CD4-positive, alpha-beta T cell treated with Interleukin-6 for 4 hours (primary cell): ENCODE measurements around the gene CR1.
"Not testable (repeated sequence)": the region's sequence is repeated elsewhere in the genome, so short reads cannot be mapped to it uniquely, and the experiment has no call there.

Experiments
- DNase-seq: peaks from one replicate; pipeline ENCODE4 v3.0.0-alpha.2; 2020; ENCODE audit warnings: mixed read lengths

CR1 gene

DNA sequence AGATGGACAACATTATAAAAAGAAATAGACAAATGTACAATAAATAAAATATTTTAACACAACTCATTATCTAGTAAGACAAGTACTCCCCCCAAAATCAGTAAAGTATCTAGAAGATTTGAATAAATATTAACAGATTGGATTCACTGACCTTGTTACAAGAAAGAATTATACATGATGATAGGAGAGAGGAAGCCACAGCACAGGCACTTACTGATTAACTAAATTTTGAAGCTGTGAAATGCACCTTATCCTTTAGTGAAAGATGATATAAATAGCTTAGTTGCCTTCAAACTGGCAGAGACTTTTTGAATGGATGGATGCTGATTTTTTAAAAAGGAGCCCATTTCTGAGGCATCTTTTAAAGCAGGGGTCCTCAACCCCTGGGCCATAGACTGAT is 8.5 kb downstream of the CR1 start:
- no peak for DNase-seq

DNA sequence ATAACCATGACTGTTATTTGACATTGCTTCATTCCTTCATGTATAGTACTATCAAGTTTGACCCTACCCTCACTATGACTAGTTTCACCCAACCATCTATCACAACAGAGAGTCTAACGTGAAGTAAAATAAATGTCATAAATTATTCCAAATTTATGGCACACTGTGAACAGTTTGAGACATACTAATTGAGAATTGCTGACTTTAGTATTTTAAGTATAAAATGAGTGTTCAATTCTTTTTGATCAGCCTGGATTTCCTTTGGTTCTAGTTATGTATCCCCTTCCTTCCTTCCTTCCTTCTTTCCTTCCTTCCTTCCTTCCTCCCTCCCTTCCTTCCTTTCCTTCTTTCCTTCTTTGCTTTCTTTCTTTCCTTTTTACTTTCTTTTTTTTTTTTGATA is 14.5 kb downstream of the CR1 start:
- no peak for DNase-seq

DNA sequence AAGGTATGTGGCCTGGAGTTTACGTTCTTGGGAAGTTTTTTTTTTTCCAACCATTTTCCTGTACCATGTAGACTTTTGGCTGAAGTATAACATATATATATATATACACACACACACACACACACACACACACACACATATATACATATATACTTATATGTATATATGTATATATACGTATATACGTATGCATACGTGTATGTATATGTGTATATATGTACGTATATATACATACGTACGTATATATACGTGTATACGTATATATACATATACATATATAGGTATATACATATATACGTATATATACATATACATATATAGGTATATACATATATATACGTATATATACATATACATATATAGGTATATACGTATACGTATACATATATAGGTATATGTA is 18.9 kb downstream of the CR1 start:
- DNase-seq: no peak

DNA sequence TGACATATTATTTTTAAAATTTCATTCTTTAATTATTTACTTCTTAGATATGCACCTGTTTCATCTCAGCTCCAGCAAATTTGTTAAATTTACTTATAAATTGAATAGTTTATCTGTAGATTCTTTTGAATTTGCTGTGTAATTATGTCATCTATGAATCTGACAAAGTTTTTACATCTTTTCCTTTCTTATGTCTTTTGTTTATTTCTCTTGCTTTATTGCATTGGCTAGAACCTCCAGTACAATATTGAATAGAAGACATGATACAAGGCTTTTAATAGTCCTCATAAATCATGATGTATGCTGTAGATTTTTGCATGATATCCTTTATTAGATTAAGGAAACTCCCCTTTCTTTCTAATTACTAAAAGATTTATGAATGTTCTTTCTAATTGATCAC is 20.8 kb downstream of the CR1 start:
- no peak for DNase-seq

DNA sequence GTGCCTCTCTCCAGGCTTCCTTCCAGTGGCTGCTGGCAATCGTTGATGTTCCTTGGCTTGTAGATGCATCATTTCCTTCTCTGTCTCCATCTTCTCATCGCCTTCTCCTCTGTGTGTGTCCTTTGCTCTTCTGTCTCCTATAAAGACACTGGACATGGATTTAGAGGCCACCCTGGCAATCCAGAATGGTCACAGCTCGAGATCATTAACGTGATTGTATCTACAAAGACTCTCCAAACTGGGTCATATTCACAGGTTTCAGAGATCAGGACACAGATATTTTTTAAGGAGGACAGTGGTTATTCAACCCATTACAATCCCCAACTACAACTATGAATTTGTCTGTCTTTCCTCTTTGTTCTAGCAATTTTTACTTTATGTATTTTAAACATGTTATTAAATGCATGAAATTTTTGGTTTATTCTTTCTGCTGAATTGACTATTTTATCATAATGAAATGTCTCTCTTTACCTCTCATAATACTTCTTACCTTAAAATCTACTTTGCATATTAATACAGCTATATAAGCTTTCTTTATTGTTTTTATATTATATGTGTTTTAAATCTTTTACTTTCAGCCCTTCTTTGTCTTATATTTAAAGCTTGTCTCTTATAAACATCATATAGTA is 22.8 kb downstream of the CR1 start:
- DNase-seq: no peak

DNA sequence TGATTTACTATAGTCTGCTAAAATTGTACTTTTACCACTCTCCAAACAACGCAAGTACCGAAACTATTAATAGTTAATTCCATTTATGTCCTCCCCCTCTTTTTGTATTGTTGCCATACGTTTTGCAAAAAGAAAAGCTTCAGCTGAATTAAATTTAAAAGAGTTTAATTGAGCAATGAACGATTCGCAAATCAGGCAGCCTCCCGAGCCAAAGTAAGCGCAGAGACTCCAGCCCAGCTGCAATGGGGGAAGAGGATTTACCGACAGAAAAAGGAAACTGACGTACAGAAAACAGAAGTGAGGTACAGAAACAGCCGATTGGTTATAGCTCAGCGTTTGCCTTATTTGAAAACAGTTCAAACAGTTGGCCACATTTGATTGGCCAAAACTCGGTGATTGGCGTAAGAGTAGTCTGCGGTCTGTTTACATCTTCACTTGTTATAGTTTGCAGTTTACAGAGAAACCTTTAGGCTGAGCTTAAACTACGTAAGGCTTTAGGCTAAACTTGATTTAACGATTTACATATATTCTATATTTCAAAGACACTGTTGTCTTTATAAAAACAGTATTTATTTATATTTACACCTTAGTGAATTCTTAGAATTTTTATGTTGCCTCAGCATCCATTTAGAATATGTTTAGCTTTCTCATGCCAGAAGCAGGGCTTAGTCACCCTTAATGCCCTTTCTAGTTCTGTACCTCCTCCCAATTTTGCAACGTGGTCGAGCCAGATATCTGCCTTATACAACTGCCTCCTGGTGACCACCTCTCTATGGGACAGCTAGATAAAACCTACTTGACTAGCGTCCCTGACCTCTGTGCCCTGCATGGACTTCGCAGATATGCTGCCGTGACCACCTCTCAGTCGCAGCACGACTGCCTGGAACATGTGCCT is 23.8 kb downstream of the CR1 start:
- no peak for DNase-seq

DNA sequence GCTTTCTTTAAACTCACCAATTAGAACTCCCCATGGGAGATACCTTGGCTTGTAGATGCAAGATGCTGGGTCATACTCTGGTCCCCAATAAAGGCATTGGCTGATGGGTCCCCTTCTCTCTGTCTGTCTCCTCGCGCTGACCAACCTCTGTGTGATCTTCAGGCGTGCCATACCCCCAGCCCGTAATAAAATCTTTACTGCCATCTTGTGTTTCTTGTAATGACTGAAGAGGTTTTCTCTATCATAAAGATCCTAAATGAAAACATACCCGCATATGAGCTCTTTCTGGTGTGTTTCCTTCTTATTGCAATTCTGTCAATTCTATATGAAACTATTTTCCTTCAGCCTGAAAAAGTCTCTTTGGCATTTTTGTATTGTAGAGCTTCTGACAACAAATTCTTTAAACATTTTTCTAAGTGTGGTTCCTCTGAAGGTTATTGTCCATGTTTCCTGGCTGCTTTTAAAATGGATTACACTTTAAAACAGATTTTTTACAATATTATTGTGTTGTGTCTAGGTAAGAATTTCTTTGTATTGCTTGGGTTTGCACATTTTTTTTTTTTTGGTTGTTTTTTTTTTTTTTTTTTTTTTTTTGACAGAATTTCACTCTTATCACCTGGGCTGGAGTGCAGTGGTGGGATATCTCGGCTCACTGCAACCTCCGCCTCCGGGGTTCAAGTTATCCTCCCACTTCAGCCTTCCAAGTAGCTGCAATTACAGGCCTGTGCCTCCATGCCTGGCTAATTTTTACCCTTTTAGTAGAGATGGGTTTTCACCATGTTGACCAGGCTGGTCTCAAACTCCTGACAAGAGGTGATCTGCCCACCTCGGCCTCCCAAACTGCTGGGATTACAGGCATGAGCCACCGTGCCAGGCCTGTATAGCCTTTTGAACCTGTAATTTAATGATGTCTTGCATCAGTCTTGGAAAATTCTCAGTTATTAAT is 24.7 kb downstream of the CR1 start:
- not testable (repeated sequence) for DNase-seq

DNA sequence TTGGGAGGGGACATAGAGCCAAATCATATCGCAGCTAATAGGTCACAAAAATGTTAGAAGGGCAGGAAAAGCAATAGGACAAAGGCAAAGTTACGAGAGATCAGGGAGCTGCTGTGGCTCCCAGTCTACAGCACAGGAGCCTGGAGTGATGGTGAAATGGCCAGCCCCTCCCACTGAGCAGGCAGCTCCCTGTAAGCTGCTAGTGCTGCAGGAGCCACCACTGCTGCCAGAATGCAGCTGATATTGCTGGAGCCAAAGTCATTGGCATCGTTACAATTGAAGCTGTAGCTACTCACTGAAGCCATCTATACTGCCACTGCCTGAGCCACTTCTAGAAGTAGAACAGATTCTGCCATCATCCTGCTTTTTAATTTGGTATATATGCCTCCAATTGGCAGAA is 29.3 kb downstream of the CR1 start:
- not testable (repeated sequence) for DNase-seq

DNA sequence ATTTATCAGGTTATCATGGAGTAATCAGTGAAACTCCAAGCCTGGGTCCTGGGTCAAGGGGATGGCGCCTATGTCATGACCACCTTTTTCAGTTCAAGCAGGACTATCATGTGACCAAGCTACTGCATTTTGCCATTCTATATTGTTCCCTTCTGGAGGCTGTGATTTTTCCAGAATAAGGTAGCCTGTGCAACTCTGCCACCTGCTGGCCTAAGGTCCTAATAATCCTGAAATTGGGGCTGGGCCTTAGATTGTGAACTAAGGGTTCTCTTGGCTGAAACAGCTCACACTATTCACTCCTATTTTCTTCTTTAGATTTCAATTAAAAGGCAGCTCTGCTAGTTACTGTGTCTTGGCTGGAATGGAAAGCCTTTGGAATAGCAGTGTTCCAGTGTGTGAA is 32.4 kb downstream of the CR1 start:
- not testable (repeated sequence) for DNase-seq

DNA sequence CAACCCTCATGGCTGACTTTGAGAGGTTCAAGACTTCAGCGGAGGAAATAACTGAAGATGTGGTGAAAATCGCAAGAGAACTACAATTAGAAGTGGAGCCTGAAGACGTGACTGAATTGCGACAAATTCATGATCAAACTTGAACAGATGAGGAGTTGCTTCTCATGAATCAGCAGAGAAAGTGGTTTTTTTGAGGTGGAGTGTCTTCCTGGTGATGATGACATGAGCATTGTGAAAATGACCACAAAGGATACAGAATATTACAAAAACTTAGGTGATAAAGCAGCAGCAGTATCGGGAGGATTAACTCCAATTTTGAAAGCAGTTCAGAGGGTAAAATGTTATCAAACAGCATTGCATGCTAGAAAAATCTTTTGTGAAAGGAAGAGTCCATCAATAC is 40.3 kb downstream of the CR1 start:
- not testable (repeated sequence) for DNase-seq

DNA sequence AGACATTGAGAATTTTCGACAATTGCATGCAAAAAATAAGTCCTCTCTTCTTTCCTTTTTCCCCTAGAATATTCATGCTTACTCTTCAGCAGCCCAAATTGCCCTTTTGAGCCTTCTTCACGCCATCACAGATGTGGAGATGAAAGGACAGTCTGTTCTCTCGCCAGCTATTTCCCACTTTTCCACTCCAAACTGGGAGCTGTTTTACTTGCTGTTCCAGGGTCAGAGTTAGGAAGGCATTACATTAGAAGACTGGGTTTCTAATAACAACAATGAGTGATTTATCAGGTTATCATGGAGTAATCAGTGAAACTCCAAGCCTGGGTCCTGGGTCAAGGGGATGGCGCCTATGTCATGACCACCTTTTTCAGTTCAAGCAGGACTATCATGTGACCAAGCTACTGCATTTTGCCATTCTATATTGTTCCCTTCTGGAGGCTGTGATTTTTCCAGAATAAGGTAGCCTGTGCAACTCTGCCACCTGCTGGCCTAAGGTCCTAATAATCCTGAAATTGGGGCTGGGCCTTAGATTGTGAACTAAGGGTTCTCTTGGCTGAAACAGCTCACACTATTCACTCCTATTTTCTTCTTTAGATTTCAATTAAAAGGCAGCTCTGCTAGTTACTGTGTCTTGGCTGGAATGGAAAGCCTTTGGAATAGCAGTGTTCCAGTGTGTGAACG is 50.9 kb downstream of the CR1 start:
- DNase-seq: not testable (repeated sequence)

DNA sequence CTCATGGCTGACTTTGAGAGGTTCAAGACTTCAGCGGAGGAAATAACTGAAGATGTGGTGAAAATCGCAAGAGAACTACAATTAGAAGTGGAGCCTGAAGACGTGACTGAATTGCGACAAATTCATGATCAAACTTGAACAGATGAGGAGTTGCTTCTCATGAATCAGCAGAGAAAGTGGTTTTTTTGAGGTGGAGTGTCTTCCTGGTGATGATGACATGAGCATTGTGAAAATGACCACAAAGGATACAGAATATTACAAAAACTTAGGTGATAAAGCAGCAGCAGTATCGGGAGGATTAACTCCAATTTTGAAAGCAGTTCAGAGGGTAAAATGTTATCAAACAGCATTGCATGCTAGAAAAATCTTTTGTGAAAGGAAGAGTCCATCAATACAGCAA is 58.9 kb downstream of the CR1 start:
- not testable (repeated sequence) for DNase-seq

DNA sequence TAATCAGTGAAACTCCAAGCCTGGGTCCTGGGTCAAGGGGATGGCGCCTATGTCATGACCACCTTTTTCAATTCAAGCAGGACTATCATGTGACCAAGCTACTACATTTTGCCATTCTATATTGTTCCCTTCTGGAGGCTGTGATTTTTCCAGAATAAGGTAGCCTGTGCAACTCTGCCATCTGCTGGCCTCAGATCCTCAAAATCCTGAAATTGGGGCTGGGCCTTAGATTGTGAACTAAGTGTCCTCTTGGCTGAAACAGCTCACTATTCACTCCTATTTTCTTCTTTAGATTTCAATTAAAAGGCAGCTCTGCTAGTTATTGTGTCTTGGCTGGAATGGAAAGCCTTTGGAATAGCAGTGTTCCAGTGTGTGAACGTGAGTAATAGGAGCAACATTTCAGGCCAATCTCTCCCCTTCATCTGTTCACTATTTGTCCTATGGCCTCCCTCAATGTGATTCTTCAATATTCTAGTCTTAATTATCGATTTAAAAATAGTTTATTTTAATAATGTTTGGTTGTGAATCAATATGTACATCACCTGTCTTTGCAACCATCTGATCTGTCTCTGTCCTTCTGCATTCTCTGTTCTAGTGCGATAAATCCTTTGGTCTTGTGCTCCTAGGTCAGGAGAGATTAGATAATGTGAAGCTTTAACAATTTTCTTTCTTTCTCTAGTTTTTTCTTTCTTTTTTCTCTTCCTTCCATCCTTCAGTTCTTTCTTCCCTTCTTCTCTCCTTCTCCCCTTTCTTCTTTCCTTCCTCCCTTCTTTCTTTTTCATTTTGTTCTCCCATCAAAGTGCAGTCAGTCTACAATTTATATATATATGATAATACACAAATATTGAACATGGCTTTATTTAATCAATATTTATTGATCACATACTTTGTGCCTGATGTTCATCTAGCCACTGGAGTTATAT is 69.8 kb downstream of the CR1 start:
- no peak for DNase-seq

DNA sequence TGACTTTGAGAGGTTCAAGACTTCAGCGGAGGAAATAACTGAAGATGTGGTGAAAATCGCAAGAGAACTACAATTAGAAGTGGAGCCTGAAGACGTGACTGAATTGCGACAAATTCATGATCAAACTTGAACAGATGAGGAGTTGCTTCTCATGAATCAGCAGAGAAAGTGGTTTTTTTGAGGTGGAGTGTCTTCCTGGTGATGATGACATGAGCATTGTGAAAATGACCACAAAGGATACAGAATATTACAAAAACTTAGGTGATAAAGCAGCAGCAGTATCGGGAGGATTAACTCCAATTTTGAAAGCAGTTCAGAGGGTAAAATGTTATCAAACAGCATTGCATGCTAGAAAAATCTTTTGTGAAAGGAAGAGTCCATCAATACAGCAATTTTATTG is 76.0 kb downstream of the CR1 start:
- not testable (repeated sequence) for DNase-seq

DNA sequence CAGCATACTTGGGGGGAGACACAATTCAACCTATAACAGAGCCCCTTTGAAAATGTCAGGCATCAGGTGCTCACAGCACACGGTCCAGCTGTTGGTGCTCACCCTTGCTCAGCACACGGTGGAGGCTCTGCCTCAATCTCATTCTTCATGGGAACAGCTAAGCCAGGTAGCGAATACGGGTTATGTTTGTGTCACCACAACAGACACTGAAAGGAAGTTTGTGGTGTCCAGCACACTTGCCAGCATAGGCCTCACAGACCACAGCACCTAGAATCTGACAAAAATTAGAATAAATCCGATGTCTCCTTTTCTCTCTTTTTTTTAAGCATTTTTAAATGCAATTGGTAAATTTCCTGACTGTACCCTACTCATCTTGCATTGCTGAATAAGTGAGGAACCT is 77.1 kb downstream of the CR1 start:
- DNase-seq: not testable (repeated sequence)

DNA sequence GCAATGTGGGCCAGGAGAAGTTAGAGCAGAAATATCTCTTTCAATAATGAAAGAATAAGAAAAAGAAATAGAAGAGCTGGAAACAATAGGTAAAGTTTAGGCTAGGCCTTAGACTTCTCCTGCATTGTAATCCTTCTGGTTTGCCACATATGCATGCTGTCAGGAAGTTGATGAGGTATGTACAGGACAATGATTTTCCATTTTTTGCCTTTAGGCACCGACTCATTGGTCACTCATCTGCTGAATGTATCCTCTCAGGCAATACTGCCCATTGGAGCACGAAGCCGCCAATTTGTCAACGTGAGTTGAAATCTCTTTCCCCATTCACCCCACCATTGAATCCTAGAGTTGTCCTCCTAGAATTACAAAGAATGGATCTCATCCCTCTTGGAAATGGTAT is 79.4 kb downstream of the CR1 start:
- not testable (repeated sequence) for DNase-seq

DNA sequence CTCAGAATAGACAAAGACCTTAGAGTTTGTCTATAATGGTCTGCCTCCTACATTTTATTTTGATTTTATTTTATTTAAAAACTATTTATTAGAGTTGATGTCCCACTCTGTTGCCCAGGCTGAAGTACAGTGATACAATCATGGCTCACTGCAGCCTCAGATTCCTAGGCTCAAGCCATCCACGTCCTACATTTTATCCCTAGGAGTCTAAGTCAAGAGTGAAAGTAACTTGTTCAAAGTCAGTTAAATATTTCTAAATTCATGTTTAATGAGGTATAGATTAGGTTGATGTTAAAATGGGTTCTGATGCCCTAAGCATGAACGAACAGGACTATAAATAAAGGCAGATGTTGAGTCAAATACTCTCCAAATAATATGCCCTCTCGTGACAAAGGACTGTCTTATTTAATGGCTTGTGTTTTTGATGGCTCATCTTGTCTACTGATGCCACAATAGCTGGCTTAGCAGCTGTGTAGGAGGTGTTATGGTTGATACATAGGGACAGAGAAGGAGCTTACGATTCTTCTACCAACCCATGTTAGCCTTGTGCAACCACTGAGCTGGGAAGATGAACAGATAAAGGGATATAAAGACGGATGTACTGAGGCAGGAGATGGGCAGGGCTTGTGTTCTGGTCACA is 83.0 kb downstream of the CR1 start:
- DNase-seq: no peak

DNA sequence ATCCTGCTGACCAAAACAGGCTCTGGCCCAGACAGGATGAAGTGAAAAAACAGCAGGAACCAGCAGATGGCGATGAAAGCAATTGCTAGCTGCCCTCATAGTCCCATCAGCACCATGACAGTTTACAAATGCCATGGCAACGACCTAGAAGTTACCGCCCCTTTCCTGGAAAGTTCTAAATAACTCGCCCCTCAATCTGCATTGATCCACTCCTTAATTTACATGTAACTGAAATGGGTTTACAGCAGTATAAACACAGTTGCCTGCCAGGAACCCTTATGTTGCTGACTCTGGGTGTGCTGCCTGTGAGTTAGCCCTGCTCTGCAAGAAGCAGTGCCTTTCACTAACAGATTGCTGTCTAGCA is 83.5 kb downstream of the CR1 start:
- DNase-seq: peak; percentile 13

DNA sequence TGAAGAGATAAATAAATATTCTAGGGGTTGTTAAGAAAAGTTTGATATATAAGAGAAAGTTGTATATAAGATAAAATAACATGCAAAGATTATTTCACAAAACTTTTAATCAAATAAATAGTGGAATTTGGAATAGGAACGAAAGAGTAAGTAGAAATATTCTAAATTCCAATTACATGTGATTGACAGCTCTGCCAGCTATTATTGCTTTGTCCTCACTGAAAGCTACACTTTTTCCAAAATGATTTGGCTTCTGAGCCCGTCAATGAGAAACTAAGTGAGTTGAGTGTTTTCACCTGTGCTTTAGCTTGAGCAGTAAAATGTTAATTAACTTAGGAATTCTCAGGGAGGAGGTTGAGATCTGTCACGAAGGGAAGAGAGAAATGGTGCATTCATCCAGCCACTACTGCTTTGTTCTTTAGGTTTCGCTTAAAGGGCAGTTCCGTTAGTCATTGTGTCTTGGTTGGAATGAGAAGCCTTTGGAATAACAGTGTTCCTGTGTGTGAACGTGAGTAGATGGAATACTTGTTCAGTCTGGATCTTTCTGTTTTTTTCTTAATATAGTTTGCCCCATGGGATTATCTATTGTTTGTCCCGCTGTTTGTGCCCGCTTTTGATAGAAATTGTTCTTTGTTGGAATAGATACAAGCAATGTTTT is 85.7 kb downstream of the CR1 start:
- no peak for DNase-seq

DNA sequence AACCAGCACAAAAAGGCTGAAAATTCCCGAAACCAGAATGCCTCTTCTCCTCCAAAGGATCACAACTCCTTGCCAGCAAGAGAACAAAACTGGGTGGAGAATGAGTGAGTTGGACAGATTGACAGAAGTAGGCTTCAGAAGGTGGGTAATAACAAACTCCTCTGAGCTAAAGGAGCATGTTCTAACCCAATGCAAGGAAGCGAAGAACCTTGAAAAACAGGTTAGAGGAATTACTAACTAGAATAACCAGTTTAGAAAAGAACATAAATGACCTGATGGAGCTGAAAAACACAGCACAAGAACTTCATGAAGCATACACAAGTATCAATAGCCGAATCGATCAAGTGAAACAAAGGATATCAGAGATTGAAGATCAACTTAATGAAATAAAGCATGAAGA is 93.5 kb downstream of the CR1 start:
- not testable (repeated sequence) for DNase-seq

DNA sequence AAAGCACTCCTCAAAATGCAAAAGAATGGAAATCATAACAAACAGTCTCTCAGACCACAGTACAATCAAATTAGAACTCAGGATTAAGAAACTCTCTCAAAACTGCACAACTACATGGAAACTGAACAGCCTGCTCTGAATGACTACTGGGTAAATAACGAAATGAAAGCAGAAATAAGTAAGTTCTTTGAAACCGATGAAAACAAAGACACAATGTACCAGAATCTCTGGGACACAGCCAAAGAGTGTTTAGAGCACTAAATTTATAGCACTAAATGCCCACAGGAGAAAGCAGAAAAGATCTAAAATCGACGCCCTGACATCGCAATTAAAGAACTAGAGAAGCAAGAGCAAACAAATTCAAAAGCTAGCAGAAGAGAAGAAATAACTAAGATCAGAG is 95.2 kb downstream of the CR1 start:
- not testable (repeated sequence) for DNase-seq
